ENCODE data around the gene BRPF3. TPM values are rescaled to one million over a fixed set of nuclear protein-coding genes. Genes with fewer than 3 reads are reported as not detected.

The BRPF3 gene
- total and polyA plus RNA-seq, 5 experiments from 2014 or later = 3.5 to 38.6 (median 8.4) TPM

DNA sequence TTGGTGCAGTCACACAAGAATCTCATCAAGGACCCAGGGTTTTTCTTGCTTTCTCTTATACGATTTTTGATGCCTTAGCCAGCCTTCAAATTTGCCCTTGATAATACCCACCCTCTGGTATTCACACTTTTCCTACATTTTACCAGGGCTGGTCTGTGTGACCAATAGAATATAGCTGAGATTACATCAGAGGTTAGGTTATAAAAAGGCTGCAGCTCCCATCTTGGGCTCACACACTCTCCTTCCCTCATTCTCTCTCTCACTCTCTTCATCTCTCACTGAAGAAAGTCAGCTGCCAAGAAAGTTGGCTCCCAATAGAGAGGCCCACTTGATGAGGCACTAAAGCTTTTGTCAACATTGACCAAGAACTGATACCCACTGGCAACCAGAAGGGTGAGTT lies 69.2 kb downstream of the BRPF3 start:
- POLR2A ChIA-PET = no interaction called here

DNA sequence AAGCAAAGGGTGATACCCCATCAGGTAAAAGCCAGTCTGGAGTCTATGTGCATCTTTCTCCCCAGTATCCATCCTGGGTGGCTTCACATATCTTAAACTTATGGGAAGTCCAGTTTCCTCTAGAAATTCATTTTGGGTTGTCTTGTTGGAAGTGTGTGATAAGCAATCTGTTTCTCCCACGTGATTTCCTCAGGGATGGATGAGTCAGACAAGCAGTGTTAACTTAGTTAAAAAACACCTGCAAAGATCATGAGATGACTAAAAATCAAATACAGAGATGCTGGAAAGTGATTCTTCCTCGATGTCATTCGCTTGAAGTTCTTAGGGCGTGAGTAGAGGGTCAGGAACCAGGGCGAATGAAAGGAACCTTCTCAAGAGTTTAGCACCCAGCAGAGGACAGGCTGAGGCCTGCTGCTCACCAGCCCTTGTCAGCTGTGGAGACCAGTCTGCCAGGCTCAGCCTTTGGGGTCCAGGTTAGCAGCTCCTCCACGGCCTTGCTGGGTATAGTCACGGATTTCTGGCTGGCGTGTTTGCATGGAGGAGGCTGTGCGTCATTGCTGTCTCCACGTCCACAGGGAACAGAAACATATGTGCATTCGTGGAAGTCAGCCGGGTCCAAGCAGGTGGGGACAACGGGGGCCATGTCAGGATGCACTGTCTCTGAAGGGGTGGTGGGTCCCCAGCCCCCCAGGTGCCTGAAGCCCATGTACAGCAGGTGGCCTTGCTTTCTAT lies 70.5 kb downstream of the BRPF3 start:
- DNase-seq (no peak), ATAC-seq (no peak)
- POLR2A ChIA-PET = no interaction called here
- Mint-ChIP-seq H3K27me3 (peaks cover 4 to 32% (median 14%) of the 10 kb centered on the region in 5 donors), H3K9me3 (peaks cover 0 to 10% (median 2%) of the 10 kb centered on the region in 9 donors), H3K36me3 (peaks cover 0 to 5% (median 0%) of the 10 kb centered on the region in 3 donors), H3K4me3 (no peak overlapping the region), H3K4me1 (peaks cover 0 to 2% (median 0%) of the 10 kb centered on the region in 4 donors), H3K27ac (peak overlapping the region in 1 of 10 donors; percentile 39)

More for the DNA sequence above, 69.2 kb downstream of the BRPF3 start:
- Mint-ChIP-seq H3K36me3 (peaks cover 0 to 5% (median 0%) of the 10 kb centered on the region in 3 donors), H3K4me1 (peaks cover 0 to 2% (median 0%) of the 10 kb centered on the region in 4 donors), H3K27me3 (peaks cover 0 to 23% (median 8%) of the 10 kb centered on the region in 5 donors), H3K9me3 (peaks cover 0 to 10% (median 2%) of the 10 kb centered on the region in 9 donors), H3K27ac (no peak overlapping the region), H3K4me3 (no peak overlapping the region)
- no peak for DNase-seq
- ATAC-seq = no peak

DNA sequence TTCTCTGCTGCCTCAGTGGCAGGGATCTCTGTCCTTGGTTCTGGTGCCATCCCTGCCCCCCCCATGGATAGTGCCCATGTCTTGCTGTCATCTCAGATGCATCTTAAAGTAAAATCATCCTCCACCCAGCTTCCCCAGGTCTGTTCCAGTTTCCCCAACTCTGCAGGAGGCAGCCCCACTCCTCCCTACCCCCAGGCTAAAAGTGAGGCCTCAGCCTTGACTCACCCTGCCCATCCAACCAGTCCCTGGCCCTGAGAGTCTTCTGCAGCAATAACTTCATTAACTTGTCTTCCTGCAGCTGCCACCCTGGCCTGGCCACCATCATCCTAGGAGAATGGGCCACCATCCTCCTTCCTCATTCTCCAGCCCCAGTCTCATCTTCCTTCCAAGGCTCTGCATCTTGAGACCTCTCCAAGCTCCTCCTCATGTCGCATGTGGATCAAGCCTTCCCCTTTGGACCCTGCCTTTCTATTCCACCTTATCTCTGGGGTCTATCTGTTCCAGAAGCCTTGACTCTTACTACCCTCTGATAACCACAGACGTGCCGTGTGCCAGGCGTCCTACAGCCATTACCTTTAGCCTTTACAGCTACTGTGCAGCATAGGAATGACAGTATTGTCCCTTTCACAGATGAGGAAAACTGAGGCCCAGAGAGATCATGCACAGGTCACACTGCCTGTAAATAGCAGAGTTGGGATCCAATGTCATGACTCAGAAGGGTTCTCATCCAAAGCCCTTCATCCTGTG lies 71.4 kb downstream of the BRPF3 start:
- POLR2A ChIA-PET = no interaction called here
- peaks cover 0 to 10% (median 2%) of the 10 kb centered on the region in 9 donors for H3K9me3 Mint-ChIP-seq
- H3K4me1 Mint-ChIP-seq = peaks cover 0 to 2% (median 0%) of the 10 kb centered on the region in 4 donors
- ATAC-seq (no peak), DNase-seq (no peak)
- H3K27me3 Mint-ChIP-seq = peaks cover 1 to 29% (median 11%) of the 10 kb centered on the region in 5 donors
- peak overlapping the region in 2 of 10 donors; percentile 39 to 81 for H3K27ac Mint-ChIP-seq
- peaks cover 0 to 5% (median 0%) of the 10 kb centered on the region in 3 donors for H3K36me3 Mint-ChIP-seq
- H3K4me3 Mint-ChIP-seq = no peak overlapping the region

DNA sequence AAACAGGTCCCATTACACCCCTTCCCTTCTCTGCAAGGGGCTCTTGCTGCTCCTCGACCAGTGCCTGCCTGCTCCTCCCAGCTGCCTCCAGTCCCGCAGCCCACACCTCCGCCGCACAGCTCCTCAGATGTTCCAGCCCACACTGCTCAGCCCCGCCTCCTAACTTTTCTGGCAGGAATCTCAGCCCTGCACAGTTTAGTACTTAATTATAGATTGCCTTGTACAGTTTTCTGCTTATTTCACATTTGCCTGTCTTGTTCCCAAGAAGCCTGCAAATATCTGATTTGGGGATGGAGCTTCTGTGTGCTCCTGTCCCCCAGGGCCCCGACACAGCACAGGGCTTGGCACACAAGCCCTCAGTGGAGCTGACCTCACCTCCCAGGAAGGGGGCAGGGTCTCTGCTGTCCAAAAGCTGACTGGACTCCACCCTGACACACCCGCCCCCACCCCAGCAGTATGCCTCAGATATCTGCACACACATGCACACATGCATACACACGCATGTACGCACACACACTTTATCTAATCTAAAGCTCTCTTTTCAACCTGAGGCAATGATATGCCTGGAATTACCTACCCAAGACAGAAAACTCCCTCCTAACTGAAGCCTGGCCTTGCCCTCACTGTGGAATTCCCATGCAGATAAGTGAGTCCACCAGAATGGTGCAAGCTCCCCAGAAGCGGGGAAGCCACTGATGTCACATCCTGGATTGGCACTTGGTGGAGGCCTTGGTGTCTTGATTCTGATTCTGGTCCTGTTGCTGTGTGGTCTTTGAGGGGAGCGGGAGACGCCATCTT lies 72.1 kb downstream of the BRPF3 start:
- ATAC-seq = no peak
- Mint-ChIP-seq H3K27ac (peak overlapping the region in 1 of 10 donors; percentile 39), H3K27me3 (peaks cover 4 to 27% (median 10%) of the 10 kb centered on the region in 5 donors), H3K4me1 (peaks cover 0 to 2% (median 0%) of the 10 kb centered on the region in 4 donors), H3K36me3 (peaks cover 0 to 5% (median 0%) of the 10 kb centered on the region in 3 donors), H3K4me3 (no peak overlapping the region), H3K9me3 (peaks cover 0 to 10% (median 2%) of the 10 kb centered on the region in 9 donors)
- POLR2A ChIA-PET = no interaction called here
- no peak for DNase-seq

DNA sequence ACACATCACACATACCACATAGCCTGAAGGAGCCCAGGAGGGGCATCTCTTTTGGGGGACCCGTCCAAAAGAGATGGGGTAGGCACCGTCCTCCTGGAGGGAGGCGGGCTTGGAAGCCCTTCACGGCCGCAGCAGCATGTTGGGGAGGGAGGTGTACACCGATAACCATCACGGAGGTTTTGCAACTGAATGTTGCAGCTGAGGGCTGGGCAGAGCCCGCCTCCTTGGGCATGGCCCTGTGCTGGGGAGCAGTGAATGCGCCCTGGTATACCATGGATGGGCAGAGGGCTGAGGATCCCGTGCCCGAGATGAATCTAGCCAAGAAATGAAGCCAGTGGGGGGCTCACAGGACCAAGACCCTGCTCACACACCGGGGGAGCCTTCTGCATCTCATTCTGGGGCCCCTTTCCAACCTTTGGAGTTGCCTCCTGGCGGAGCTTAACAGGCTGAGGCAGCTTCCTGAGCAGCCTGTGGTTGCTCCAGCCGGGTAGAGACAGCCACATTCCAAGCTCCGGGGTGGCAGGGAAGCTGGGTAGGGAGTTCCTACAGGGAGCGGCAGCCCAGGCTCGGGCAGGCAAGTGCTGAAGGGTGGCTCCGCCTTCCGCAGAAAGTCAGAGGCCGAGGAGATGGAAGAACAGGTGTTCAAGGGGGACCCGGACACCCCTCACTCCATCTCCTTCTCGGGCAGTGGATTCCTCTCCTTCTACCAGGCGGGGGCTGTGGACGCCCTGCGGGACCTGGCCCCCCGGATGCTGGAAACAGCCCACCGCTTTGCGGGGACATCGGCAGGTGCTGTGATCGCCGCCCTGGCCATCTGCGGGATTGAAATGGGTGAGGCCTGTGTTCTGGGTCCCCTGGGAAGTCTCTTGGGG lies 73.5 kb downstream of the BRPF3 start, which contains the start of gene PNPLA1:
Gene PNPLA1 (plus strand): TSS at position 227 of the 872 bp plus-strand sequence. CDS start 400 bp downstream, at position 627.
- DNase-seq (no peak), ATAC-seq (no peak)
- POLR2A ChIA-PET = no interaction called here
- Mint-ChIP-seq H3K9me3 (peaks cover 0 to 10% (median 2%) of the 10 kb centered on the region in 9 donors), H3K27ac (no peak within 1 kb of the TSS), H3K27me3 (peaks cover 4 to 18% (median 10%) of the 10 kb centered on the region in 5 donors), H3K4me1 (peaks cover 0 to 2% (median 0%) of the 10 kb centered on the region in 4 donors), H3K4me3 (no peak within 1 kb of the TSS), H3K36me3 (peaks cover 0 to 5% (median 0%) of the 10 kb centered on the region in 3 donors)

DNA sequence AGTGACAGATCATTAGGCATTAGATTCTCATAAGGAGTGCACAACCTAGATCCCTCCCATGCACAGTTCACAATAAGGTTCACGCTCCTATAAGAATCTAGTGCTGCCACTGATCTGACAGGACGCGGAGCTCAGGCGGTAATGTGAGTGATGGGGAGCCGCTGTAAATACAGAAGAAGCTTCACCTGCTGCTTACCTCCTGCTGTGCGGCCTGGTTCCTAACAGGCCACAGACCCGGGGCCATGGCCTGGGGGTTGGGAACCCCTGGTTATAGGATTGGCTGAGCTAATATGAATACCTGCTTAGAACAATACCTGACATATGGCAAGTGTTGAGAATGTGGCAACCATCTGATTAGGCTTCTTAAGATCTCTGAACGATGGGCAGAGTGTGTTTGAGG lies 75.7 kb downstream of the BRPF3 start:
- no peak for ATAC-seq
- Mint-ChIP-seq H3K4me1 (peaks cover 0 to 2% (median 0%) of the 10 kb centered on the region in 4 donors), H3K36me3 (no peaks in the 10 kb centered on the region), H3K9me3 (peaks cover 0 to 5% (median 0%) of the 10 kb centered on the region in 9 donors), H3K4me3 (no peak overlapping the region), H3K27ac (no peak overlapping the region), H3K27me3 (peaks cover 4 to 20% (median 13%) of the 10 kb centered on the region in 5 donors)
- no peak for DNase-seq
- POLR2A ChIA-PET = no interaction called here

DNA sequence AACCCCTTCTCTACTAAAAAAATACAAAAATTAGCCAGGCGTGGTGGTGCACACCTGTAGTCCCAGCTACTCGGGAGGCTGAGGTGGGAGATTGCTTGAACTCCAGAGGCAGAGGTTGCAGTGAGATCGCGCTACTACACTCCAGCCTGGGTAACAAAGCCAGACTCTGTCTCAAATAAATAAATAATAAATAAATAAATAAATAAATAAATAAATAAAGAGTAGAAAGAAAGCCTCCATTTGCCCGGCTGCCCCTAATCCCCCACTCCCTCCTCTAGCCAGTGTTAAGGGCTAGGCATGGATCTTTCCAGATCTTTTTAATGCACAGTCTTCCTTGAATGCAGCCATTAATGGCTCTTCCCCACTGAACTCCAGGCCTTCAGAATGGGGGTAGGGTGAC lies 76.5 kb downstream of the BRPF3 start:
- H3K36me3 Mint-ChIP-seq = no peaks in the 10 kb centered on the region
- no peak overlapping the region for H3K27ac Mint-ChIP-seq
- H3K4me1 Mint-ChIP-seq = peaks cover 0 to 2% (median 0%) of the 10 kb centered on the region in 4 donors
- H3K4me3 Mint-ChIP-seq = no peak overlapping the region
- POLR2A ChIA-PET = no interaction called here
- ATAC-seq (no peak), DNase-seq (no peak)
- H3K9me3 Mint-ChIP-seq = peaks cover 0 to under 1% (median 0%) of the 10 kb centered on the region in 9 donors
- H3K27me3 Mint-ChIP-seq = peaks cover 4 to 19% (median 13%) of the 10 kb centered on the region in 5 donors

DNA sequence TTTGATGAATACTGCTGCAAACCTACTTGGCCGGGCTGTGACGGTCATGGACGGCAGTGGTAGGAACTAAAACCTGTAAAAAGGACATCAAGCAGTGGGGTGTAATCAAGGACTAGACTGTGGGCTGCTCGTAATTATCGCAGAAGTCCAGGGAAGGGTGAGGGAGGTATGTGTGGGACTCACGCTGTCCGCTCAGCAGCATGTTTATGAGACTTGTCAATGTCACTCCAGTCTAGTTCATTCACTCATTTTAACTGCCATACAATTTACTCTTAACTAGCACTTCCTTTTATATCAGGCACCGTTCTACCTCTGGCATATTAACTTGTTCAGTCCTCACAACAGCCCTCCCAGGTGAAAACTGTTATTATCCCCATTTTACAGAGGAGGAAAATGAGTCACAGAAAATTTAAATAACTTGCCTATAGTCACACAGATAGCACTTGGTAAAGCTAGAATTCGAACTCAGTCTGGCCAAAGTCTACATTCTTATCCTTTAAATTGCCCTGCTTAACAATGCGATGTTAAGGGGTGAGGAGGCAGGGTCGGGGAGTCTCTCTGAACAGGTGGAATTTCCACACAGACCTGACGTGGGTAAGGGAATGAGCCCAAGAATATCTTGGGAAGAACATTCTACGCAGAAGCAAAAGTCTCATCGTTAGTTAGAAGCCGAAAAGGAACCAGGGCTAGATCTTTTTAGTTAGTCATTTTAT lies 77.4 kb downstream of the BRPF3 start:
- Mint-ChIP-seq H3K36me3 (no peaks in the 10 kb centered on the region), H3K4me3 (no peak overlapping the region), H3K9me3 (no peaks in the 10 kb centered on the region), H3K27ac (no peak overlapping the region), H3K27me3 (peaks cover 6 to 25% (median 16%) of the 10 kb centered on the region in 5 donors), H3K4me1 (no peaks in the 10 kb centered on the region)
- POLR2A ChIA-PET = no interaction called here
- DNase-seq (no peak), ATAC-seq (no peak)

DNA sequence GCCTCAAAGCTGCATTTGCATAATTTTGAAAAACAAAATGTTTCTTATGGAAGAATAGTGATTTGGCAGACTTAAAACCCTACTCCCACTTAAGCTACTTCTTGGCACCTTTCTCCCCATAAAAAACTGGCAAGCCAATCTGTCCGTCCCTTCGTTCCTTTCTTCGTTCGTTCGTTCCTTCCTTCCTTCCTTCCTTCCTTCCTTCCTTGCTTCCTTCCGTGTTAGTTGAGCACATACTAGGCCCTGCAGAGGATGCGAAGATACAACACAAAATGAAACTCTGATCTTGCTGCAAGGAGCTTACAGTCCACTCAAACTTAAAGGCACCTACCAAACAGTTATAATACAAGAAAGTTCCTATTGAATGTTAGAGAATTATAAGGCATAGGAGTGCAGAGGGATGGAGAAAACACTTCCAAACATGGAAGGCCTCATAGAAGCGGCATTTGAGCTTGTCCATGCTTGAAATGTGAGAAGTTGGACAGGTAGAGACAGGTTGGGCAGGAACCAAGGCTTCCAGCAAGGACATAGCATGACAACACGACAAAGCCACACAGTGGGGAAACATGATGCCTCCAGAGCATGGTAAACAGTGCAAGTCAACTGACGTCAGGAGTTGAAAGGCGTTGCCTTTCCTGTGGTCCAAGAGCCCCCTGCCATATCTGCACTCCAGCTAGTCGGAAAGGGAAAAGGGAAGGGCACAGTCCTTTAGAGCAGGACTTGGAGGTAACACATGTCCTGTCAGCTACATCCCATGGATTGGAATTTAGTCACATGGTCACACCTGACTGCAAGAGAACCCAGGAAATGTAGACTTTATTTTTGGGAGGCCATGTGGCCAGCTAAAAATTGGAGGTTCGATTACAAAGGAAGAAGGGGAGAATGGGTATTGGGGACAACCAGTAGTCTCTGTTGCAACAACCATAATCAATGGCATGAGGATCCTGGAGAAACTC lies 80.3 kb downstream of the BRPF3 start:
- H3K9me3 Mint-ChIP-seq = no peaks in the 10 kb centered on the region
- POLR2A ChIA-PET = no interaction called here
- no peak overlapping the region for H3K4me3 Mint-ChIP-seq
- ATAC-seq = no peak
- H3K27me3 Mint-ChIP-seq = peaks cover 10 to 32% (median 17%) of the 10 kb centered on the region in 5 donors
- H3K36me3 Mint-ChIP-seq = no peaks in the 10 kb centered on the region
- H3K4me1 Mint-ChIP-seq = peaks cover 0 to 2% (median 0%) of the 10 kb centered on the region in 4 donors
- H3K27ac Mint-ChIP-seq = peak overlapping the region in 1 of 10 donors; percentile 4
- no peak for DNase-seq

DNA sequence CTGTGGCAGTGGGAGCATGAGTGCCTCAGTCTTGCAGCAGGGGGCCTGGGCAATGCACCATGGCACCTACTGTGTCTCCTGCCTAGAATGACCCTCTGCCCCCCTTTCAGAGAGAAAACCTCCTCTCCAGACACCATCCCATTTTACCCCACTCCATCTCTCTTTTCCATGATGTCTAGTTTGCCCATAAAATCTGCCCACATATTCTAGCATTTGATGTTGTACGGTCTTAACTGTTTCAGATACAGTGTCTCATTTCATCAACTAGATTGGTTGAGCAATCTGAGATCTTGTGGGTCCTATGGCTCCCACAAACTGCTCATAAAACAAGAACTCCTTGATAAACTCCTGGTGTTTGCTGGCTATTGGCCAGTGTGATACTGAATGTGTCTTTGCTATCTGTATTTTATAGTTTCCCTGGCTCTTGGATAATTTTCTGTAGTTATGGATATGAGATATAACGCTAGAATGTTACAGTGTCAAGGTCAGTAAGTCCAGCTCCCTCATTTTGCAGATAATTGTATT lies 81.5 kb downstream of the BRPF3 start:
- POLR2A ChIA-PET = no interaction called here
- peaks cover 0 to 2% (median 0%) of the 10 kb centered on the region in 4 donors for H3K4me1 Mint-ChIP-seq
- peaks cover 10 to 31% (median 16%) of the 10 kb centered on the region in 5 donors for H3K27me3 Mint-ChIP-seq
- H3K36me3 Mint-ChIP-seq = no peaks in the 10 kb centered on the region
- H3K9me3 Mint-ChIP-seq = no peaks in the 10 kb centered on the region
- no peak overlapping the region for H3K27ac Mint-ChIP-seq
- H3K4me3 Mint-ChIP-seq = no peak overlapping the region
- no peak for DNase-seq
- no peak for ATAC-seq
